ENCODE measurements around the gene HLA-DOA. TPM values are rescaled to one million over a fixed set of nuclear protein-coding genes. Genes with fewer than 3 reads are reported as not detected.

HLA-DOA gene
- not detected in 2 replicates for total RNA-seq (2014; rRNA removed)
- not detected for Bru-seq, nascent RNA
- not detected for BruChase-seq, experiment 1, labeled RNA remaining after a 6-hour chase
- not detected for BruChase-seq, experiment 2, labeled RNA remaining after a 2-hour chase
- long read RNA-seq: 0 reads

DNA sequence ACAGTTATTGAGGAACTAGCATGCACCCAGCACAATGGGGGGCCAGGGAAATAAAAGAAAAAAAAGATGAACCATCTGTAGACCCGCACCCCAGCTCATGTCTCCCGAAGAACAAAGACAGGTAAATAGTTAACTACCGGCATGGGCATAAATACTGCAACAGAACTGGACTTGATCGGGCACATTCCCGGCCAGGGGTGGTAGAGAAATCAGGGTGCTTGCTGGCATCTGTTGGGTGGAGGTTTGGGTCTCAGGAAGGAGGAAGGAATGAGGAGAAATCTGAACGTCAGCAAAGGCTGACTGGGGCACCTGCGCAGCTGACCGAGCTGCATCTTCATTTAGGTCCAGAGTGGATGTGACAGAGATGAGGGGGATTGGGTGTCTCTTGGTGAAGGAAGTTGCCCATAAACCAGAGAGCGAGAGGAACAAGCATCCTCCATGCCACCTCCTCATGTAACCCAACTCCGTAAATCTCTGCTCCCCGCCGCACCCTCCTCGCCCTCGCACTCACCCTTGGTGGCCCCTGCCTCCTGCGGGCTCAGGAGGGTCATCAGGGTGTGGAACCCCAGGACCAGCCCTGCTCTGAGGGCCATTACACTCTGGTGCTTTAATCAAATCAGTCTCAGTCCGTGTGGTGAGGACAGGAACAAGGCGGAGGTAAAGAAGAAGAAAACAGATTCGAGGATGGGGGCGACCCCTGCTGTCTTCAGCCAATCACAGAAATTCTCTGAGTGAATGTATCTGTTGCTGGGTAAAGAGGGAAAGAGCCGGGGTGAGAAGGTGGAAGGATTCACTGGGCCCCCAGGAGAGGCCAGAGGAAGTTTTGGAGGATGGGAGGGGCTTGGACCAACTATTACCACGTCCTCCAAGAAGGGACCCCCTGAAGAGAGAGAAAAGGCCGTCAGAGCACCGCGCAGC lies at the start of gene HLA-DOA:
Gene HLA-DOA (minus strand): TSS at position 648 of the 918 bp plus-strand sequence.
- Histone ChIP-seq H3K9me3 (ENCODE audit: low read length) (no peaks in the 10 kb centered on the region), H3K79me2 (ENCODE audit: low read length) (no peaks in the 10 kb centered on the region), H3K27ac (ENCODE audit: low read length) (no peak within 1 kb of the TSS), H3K27me3 (ENCODE audit: low read length) (peaks cover 86% of the 10 kb centered on the region), H3K4me1 (ENCODE audit: insufficient read depth, low read length) (no peaks in the 10 kb centered on the region), H3K9ac (ENCODE audit: low read length) (no peak within 1 kb of the TSS), H4K20me1 (ENCODE audit: low read length) (no peaks in the 10 kb centered on the region), H3K4me2 (ENCODE audit: low read length) (no peak within 1 kb of the TSS), H3K36me3 (ENCODE audit: low read depth, low read length) (no peaks in the 10 kb centered on the region), H3K4me3 (ENCODE audit: low read length) (no peak within 1 kb of the TSS), H3K9me2 (replicated peaks; ENCODE audit: low read length) (no peaks in the 10 kb centered on the region), H3F3A (ENCODE audit: low read length, unreplicated experiment) (no peaks in the 10 kb centered on the region), H2AFZ (ENCODE audit: low read length) (no peak within 1 kb of the TSS)
- ATAC-seq (no peak), DNase-seq (no peak)
- TF ChIP-seq EZH2phosphoT487 (IDR thresholded peaks at IDR 0.05; ENCODE audit: borderline replicate concordance, low read length) (no peak), EZH2 (IDR thresholded peaks at IDR 0.05; ENCODE audit: low read length, unreplicated experiment) (no peak)
- TF ChIP-seq, protein P1, sequence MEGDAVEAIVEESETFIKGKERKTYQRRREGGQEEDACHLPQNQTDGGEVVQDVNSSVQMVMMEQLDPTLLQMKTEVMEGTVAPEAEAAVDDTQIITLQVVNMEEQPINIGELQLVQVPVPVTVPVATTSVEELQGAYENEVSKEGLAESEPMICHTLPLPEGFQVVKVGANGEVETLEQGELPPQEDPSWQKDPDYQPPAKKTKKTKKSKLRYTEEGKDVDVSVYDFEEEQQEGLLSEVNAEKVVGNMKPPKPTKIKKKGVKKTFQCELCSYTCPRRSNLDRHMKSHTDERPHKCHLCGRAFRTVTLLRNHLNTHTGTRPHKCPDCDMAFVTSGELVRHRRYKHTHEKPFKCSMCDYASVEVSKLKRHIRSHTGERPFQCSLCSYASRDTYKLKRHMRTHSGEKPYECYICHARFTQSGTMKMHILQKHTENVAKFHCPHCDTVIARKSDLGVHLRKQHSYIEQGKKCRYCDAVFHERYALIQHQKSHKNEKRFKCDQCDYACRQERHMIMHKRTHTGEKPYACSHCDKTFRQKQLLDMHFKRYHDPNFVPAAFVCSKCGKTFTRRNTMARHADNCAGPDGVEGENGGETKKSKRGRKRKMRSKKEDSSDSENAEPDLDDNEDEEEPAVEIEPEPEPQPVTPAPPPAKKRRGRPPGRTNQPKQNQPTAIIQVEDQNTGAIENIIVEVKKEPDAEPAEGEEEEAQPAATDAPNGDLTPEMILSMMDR (conservative IDR thresholded peaks at IDR 0.05; ENCODE audit: low read depth, low read length): no peak
- BruUV-seq (replicated peaks): no TSS peak
- intact Hi-C loops (cut with micrococcal nuclease): no loop called here
- ChIA-PET POLR2A (ENCODE audit: unreplicated experiment) (no interaction called here), CTCF (no interaction called here)

DNA sequence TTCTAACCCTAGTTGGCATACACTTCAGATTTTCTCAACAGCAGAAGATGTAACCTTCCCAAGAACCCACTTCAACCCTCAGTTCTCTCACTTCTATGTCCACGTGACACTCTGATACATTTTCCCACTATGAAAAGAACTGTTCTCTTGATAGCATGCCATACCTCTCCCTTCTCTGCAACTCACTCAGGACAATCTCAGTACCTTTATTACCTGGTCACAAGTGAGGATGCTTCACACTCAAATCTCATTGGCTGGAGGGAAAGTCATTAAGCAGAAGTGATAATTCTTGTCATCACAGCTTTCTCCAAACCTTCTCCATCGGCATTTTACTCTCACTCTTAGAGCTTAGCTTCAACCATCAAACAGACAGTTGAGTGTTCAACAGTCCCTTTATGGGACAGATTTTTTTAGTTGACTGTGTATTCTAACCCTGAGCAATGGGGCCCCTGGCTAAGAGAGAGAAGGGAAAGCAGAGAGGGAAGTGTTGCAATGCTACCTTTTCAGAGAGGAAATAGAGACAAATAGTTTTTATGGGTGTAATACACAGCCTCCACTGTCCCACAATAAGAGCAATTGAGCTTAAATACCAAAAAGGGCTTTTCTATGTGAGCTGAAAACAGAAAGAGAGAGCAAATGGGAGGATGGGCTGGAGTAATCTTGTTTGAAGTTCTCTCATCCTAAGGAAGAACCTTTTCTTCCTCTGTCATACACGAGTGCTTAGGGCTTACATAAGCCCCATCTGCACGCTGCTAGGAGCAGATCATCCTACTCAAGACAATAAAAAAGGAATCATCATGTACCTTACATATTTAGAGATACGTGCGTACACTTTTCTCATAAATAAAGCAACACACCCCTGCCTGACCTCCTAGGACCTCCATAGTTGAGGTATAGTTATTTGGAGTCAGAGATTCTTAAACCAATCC lies 48.1 kb upstream of the HLA-DOA start:
- Histone ChIP-seq H3K27me3 (ENCODE audit: low read length) (peaks cover 30% of the 10 kb centered on the region), H3K9ac (ENCODE audit: low read length) (no peak overlapping the region), H3K36me3 (ENCODE audit: low read depth, low read length) (no peaks in the 10 kb centered on the region), H3K9me3 (ENCODE audit: low read length) (no peaks in the 10 kb centered on the region), H3K4me2 (ENCODE audit: low read length) (no peak overlapping the region), H3K79me2 (ENCODE audit: low read length) (no peaks in the 10 kb centered on the region), H3K4me1 (ENCODE audit: insufficient read depth, low read length) (no peaks in the 10 kb centered on the region), H3K27ac (ENCODE audit: low read length) (no peak overlapping the region), H4K20me1 (ENCODE audit: low read length) (no peaks in the 10 kb centered on the region), H2AFZ (ENCODE audit: low read length) (no peak overlapping the region), H3K4me3 (ENCODE audit: low read length) (no peak overlapping the region), H3K9me2 (replicated peaks; ENCODE audit: low read length) (no peaks in the 10 kb centered on the region), H3F3A (ENCODE audit: low read length, unreplicated experiment) (no peaks in the 10 kb centered on the region)
- ATAC-seq (no peak), DNase-seq (no peak)
- intact Hi-C loops (cut with micrococcal nuclease): no loop called here
- TF ChIP-seq, protein P1 (conservative IDR thresholded peaks at IDR 0.05; ENCODE audit: low read depth, low read length): no peak
- no peak for TF ChIP-seq EZH2 (IDR thresholded peaks at IDR 0.05; ENCODE audit: low read length, unreplicated experiment)
- no peak for TF ChIP-seq EZH2phosphoT487 (IDR thresholded peaks at IDR 0.05; ENCODE audit: borderline replicate concordance, low read length)
- BruUV-seq (replicated peaks): no TSS peak
- ChIA-PET CTCF (no interaction called here), POLR2A (ENCODE audit: unreplicated experiment) (no interaction called here)

All from PC-3 (cell line).